Activated naive CD4-positive, alpha-beta T cell treated with anti-CD3 and anti-CD28 coated beads, Interleukin-2, amount 50 U/mL, for 72 hours (primary cell): ENCODE data around the gene TMEM175. TPM values are rescaled to one million over a fixed set of nuclear protein-coding genes. Genes with fewer than 3 reads are reported as not detected.
A peak's percentile ranks its signal among the peaks of the same experiment; 100 is the strongest.

Experiments
- ATAC-seq, 2 donors: fragments of 150-1000 bp; cut with Tn5 transposase; 2 replicates each; pipeline ENCODE4 v1.10.0; 2021; ENCODE audit warnings: mild to moderate bottlenecking in 2 of 2, moderate library complexity in 2 of 2
- DNase-seq, 2 donors: peaks; one replicate each; pipeline ENCODE4 v3.0.0; 2021 to 2022; ENCODE audit warnings: low spot score in 2 of 2
- H3K27ac Mint-ChIP-seq, 2 donors: one replicate each; pipeline ENCODE4 v1.8.0; 2022; ENCODE audit warnings: mild to moderate bottlenecking in 2 of 2, mixed read lengths in 2 of 2
- H3K36me3 Mint-ChIP-seq, 2 donors: one replicate each; pipeline ENCODE4 v1.8.0; 2022; ENCODE audit warnings: mixed read lengths in 2 of 2
- H3K9me3 Mint-ChIP-seq, 2 donors: one replicate each; pipeline ENCODE4 v1.8.0; 2022; ENCODE audit warnings: mixed read lengths in 2 of 2
- total RNA-seq, 2 donors: library from RNA; stranded (reverse); gene quantifications; one replicate each; pipeline ENCODE4 v1.2.3, GENCODE V29; 2022

Gene TMEM175
- total RNA-seq, 2 donors from 2014 or later = 12.1 to 13.9 TPM

DNA sequence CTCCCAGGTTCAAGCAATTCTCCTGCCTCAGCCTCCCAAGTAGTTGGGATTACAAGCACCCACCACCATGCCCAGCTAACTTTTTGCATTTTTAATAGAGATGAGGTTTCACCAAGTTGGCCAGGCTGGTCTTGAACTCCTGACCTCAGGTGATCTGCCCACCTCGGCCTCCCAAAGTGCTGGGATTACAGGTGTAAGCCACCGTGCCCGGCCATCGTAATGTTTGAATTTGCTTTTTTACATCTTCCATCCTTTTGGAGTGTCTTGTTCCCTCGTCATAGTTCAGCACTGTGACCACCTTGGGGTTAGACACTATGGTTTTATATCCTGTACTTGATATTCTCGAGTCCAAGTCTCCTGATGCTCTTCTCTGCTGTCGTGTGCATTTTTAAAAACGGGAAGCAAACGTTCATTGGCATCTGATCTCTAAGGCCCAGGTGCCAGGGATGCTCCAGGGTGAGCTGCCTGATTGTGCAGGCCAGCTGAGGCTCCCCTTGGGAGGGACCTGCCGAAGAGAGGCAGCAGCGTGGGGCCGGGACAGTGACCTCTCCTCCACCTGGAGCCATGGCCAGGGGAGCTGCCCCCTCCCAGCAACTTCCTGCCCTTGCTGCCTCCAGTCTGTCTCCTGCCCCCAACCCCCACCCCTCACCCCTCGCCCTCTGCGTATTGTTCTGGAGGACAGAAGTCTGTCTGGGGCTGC lies 24.4 kb downstream of the TMEM175 start:
- Mint-ChIP-seq H3K36me3 (no peaks in the 10 kb centered on the region), H3K27ac (peak overlapping the region in 1 of 2 donors; percentile 17), H3K9me3 (no peaks in the 10 kb centered on the region)
- DNase-seq (no peak), ATAC-seq (no peak)

GRCh38 chr4:957231-957580 lies 24.9 kb downstream of the TMEM175 start:
- H3K36me3 Mint-ChIP-seq = no peaks in the 10 kb centered on the region
- H3K27ac Mint-ChIP-seq = no peak overlapping the region
- DNase-seq (no peak), ATAC-seq (no peak)
- no peaks in the 10 kb centered on the region for H3K9me3 Mint-ChIP-seq

GRCh38 chr4:957581-958313 lies 25.5 kb downstream of the TMEM175 start:
- Mint-ChIP-seq H3K27ac (no peak overlapping the region), H3K36me3 (no peaks in the 10 kb centered on the region), H3K9me3 (no peaks in the 10 kb centered on the region)
- no peak for DNase-seq
- no peak for ATAC-seq

DNA sequence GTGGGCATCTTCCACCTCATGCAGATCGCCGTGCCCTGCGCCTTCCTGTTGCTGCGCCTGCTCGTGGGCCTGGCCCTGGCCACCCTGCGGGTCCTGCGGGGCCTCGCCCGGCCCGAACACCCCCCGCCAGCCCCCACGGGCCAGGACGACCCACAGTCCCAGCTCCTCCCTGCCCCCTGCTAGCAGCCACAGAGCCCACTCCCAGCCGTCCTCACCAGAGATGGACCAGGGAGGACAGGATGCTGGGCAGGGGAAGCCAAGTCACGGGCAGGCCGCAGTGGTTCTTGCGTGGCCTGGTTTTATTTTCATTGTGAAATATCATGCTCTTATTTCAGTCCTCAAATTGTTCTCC lies 26.0 kb downstream of the TMEM175 start:
- no peak for DNase-seq
- Mint-ChIP-seq H3K36me3 (no peaks in the 10 kb centered on the region), H3K27ac (no peak overlapping the region), H3K9me3 (no peaks in the 10 kb centered on the region)
- no peak for ATAC-seq

- no peak overlapping the region for H3K27ac Mint-ChIP-seq
Measured at GRCh38 chr4:958696-959337, 26.6 kb downstream of the TMEM175 start.

GRCh38 chr4:959338-960139 lies 27.3 kb downstream of the TMEM175 start:
- DNase-seq (no peak), ATAC-seq (no peak)
- H3K36me3 Mint-ChIP-seq = no peaks in the 10 kb centered on the region
- H3K27ac Mint-ChIP-seq = peak overlapping the region in 1 of 2 donors; percentile 37
- H3K9me3 Mint-ChIP-seq = no peaks in the 10 kb centered on the region

More at GRCh38 chr4:958696-959337, 26.6 kb downstream of the TMEM175 start:
- no peaks in the 10 kb centered on the region for H3K36me3 Mint-ChIP-seq
- H3K9me3 Mint-ChIP-seq = no peaks in the 10 kb centered on the region
- ATAC-seq (no peak), DNase-seq (no peak)

GRCh38 chr4:960140-960635 lies 27.9 kb downstream of the TMEM175 start:
- Mint-ChIP-seq H3K36me3 (no peaks in the 10 kb centered on the region), H3K9me3 (no peaks in the 10 kb centered on the region)
- ATAC-seq = no peak

DNA sequence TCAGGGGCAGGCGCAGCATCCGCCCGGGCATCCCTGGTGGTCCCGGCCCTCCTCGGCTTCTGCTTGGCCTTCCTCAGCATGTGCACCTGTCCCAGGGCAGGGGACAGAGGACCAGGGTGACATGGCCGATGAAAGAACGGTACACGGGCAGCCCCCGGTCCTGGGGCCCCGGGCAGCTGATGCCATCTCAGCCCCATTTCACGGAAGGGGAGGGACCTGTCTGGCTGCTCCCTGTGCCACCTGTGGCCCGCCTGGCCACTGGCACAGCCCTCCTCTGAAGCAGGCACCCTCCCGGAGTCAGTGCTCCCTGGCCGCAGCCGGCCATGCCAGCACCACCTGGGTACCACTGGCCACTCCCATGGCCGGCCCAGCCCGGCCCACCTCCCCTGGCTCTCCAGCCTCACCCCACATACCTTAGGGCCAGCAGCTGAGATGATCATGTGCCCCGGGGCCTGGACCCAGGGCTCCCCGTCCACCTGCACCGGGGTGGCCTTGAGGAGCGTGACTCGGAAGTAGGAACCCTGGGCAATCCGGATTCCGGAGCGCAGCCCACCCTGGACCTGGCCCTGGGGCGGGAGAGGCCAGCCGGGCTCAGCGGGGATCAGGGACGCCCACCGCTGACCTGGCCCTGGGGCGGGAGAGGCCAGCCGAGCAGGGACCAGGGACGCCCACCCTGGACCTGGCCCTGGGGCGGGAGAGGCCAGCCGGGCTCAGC lies 28.5 kb downstream of the TMEM175 start:
- H3K36me3 Mint-ChIP-seq = no peaks in the 10 kb centered on the region

More at GRCh38 chr4:960140-960635, 27.9 kb downstream of the TMEM175 start:
- no peak for DNase-seq
- H3K27ac Mint-ChIP-seq = peak overlapping the region in 1 of 2 donors; percentile 37

DNA sequence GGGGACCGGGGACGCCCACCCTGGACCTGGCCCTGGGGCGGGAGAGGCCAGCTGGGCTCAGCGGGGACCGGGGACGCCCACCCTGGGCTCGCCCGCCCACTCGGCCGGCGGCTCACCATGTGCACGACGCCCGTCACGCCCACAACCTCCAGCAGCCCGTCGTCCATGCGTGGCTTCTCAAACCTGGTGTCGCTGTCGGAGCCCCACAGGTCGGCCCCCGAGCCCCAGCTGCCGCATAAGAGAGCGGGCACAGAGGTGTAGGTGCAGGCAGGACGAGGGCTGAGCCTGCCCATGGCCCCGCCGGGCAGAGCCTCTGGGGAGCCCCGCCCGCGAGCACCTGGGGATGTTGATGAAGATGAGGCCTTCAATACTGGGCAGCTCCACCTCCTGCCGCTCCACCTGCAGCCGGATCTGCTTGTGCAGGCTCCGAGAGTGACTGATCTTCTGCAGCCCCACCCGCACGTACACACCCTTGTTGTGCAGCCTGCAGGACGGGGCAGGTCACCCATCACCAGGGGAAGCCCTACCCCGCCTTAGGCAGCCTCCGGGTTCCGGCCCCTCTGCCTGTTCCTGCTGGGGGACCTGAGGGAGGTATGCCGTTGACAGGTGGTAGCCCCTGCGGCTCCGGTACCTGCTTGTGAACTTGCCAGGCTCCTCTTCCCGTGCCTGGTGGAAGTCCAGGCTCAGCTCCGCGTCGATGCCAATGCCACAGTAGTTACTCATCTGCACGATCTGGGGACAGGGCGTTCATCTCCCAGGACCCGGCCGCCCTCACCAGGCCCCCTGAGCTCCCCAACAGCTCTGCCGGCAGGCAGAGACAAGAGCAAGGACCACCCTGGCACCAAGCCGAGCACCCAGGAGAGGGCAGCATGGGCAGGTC lies 29.3 kb downstream of the TMEM175 start:
- no peak for DNase-seq
- H3K36me3 Mint-ChIP-seq = no peaks in the 10 kb centered on the region

More for the DNA sequence above, 28.5 kb downstream of the TMEM175 start:
- DNase-seq = no peak
- ATAC-seq = no peak
- H3K9me3 Mint-ChIP-seq = no peaks in the 10 kb centered on the region
- H3K27ac Mint-ChIP-seq = no peak overlapping the region

GRCh38 chr4:962231-963208 lies 30.3 kb downstream of the TMEM175 start:
- no peaks in the 10 kb centered on the region for H3K9me3 Mint-ChIP-seq
- H3K36me3 Mint-ChIP-seq = no peaks in the 10 kb centered on the region
- H3K27ac Mint-ChIP-seq = no peak overlapping the region
- no peak for ATAC-seq
- DNase-seq = no peak

More for the DNA sequence above, 29.3 kb downstream of the TMEM175 start:
- Mint-ChIP-seq H3K9me3 (no peaks in the 10 kb centered on the region), H3K27ac (no peak overlapping the region)
- no peak for ATAC-seq

DNA sequence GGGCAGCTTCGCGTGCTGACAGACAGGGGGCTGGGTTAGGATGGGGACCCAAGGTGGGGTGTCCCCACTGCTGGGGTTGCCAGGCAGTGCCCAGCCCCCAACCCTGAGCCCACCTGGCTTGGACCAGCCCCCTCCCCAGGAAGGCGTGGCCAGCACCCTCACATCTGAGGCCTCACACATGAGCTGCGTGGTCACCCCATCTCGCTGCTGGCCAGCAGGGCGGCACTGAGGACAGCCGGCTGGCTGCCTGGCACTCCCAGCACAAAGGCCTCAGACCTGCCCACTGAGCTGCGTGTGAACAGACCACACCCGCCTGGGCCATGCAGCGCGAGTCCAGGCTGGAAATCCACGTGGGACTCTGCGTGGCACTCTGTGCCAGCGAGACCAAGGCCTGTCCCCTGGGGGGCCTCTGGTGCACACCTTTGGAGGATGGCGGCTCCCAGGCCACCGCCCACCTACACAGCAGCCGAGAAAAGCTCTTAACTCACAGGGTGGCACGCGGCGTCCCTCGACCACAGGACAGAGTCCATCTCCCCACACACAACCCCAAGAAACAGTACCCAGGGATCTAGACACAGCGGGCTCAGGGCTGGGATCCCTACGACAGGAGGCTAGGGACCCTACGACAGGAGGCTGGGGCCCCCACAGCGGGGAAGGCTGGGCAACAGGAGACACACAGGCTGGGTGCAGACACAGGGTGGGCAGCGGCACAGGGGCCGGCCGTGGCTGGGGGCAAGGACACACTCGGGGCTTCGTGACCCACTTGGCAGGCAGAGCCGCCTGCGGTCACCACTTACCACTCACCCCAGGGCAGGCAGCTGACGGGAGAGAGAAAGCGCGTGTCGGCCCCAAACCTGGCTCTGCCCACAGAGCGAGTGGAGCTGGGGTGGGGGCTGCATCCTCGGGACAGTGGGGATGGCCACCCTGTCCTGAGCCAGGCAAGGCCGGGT lies 31.3 kb downstream of the TMEM175 start:
- H3K27ac Mint-ChIP-seq = no peak overlapping the region

GRCh38 chr4:964346-965025 lies 32.2 kb downstream of the TMEM175 start:
- ATAC-seq = no peak
- DNase-seq = no peak
- no peaks in the 10 kb centered on the region for H3K9me3 Mint-ChIP-seq
- H3K36me3 Mint-ChIP-seq = no peaks in the 10 kb centered on the region
- no peak overlapping the region for H3K27ac Mint-ChIP-seq

More for the DNA sequence above, 31.3 kb downstream of the TMEM175 start:
- no peak for DNase-seq
- Mint-ChIP-seq H3K36me3 (no peaks in the 10 kb centered on the region), H3K9me3 (no peaks in the 10 kb centered on the region)
- no peak for ATAC-seq
